Ovary (tissue), 9 donors: ENCODE measurements around the gene DLG5. TPM values are rescaled to one million over a fixed set of nuclear protein-coding genes. Genes with fewer than 3 reads are reported as not detected.

ENCODE experiments used
- DNase-seq, 5 donors: peaks; one replicate each; pipeline ENCODE4 v3.0.0-alpha.2; 2019 to 2020
- H3K27ac ChIP-seq, 2 donors: fragments of 200-600 bp; one replicate each; pipeline versions ENCODE4 v1.5.1 to v1.8.0; 2019 to 2022
- H3K27me3 ChIP-seq: fragments of 200-600 bp; one replicate; pipeline ENCODE4 v1.8.0; 2022
- H3K36me3 ChIP-seq: fragments of 200-600 bp; sonication (generic); one replicate; pipeline ENCODE4 v1.5.1; 2019
- H3K4me1 ChIP-seq: one replicate; pipeline ENCODE4 v1.8.1; 2013; ENCODE audit warnings: mild to moderate bottlenecking, moderate library complexity; ENCODE audit not compliant: insufficient read depth
- H3K4me3 ChIP-seq: fragments of 200-600 bp; sonication (generic); one replicate; pipeline ENCODE4 v1.5.1; 2017
- H3K9me3 ChIP-seq, 2 donors: fragments of 200-600 bp in 1 of 2; sonication (generic) in 1 of 2; one replicate each; pipeline versions ENCODE4 v1.5.1 to v1.8.1; 2013 to 2019; ENCODE audit warnings: mild to moderate bottlenecking in 1 of 2, moderate library complexity in 1 of 2
- EP300 ChIP-seq: sonication (generic); formaldehyde crosslinking; IDR thresholded peaks from one replicate; pipeline ENCODE4 v1.6.1; 2017; ENCODE audit warnings: antibody characterized with exemption
- POLR2A ChIP-seq: fragments of 450-650 bp; IDR thresholded peaks from one replicate; pipeline ENCODE4 v1.6.1; 2017; ENCODE audit warnings: antibody characterized with exemption, mild to moderate bottlenecking, moderate library complexity
- WGBS, 3 donors: extraction: QIAGEN DNeasy Blood & Tissue Kit in 1 of 3; methylation state at CpG; one replicate each; pipeline versions ENCODE4 v1.1.5 to v1.1.7; 2013 to 2017; 5-methylcytosine and 5-hydroxymethylcytosine counted together
- intact Hi-C, 4 donors: fragments of 100-400 bp; cut with DNase I; formaldehyde crosslinking; loops; one replicate each; pipeline versions ENCODE4 v1.11.0 to v1.15.1; 2022 to 2023
- polyA plus RNA-seq, 2 donors: library from polyadenylated mRNA; stranded (reverse); fragments of 200-250 nt in 1 of 2; fragments of 350-450 nt in 1 of 2; fragmentation: Illumina TruSeq in 1 of 2; extraction: RNeasy Lipid Tissue Mini Kit (QIAGEN cat#74804) in 1 of 2; gene quantifications; one replicate each; pipeline ENCODE4 v1.2.3, GENCODE V29; 2013 to 2014
- total RNA-seq, 7 donors: library from RNA; depleted of rRNA in 2 of 7; stranded (reverse); fragments of >200 nt in 2 of 7; fragmentation: NEBNext Ultra II Directional in 3 of 7; extraction: Animal tissue kit (Norgen Biotek cat#: 25700) in 3 of 7; gene quantifications; one replicate each; pipeline versions ENCODE4 v1.1.0 to v1.2.4, GENCODE V29; 2016 to 2023
- TF ChIP-seq, protein P1 (sequence below), 3 donors: fragments of 450-650 bp in 2 of 3; fragments of 200-600 bp in 1 of 3; IDR thresholded peaks; one replicate each; pipeline versions ENCODE4 v1.5.1 to v1.8.0; 2016 to 2022; ENCODE audit warnings: antibody characterized with exemption in 3 of 3, mild to moderate bottlenecking in 1 of 3
- donor health status: DM: no; HTN: no; CAD: no; lungs with moderate emphysema.
- donor health status: DM: no; HTN: no; CAD: no.
- donor health status: Bipolar disorder and iron deficiency.
- donor health status: DM: yes; HTN: yes; CAD: no.
- donor health status: DM: no; HTN: no; CAD: no.
- donor health status: DM: yes; HTN: yes; CAD: no.

DLG5 gene
- total and polyA plus RNA-seq, 9 donors: 29.1 to 71.9 (median 42.8) TPM

DNA sequence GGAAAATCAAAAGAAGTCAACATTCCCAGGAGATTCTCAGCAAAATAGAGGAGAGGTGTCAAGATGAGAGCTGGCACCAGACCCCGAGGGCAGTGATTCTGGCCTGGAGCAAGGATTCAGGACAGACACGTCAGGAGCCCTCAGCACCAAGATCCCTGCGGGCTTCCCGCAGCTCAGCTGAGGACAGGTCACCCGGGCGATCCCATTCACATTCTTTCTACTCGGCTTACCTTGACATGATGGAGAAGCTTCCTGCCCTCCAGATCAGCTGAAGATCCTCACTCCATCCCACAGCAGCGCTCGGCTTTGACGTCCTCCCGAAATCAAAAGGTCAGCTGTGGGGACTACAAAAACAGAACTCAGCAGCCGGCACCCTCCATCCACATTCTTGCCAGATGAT lies 139.1 kb downstream of the DLG5 start:
- WGBS, 3 donors: 93% methylated on average over 12 of the region's 12 CpGs
- H3K36me3 ChIP-seq: no peaks in the 10 kb centered on the region
- no peak overlapping the region for H3K27ac ChIP-seq
- DNase-seq: no peak
- TF ChIP-seq EP300: no peak
- TF ChIP-seq, protein P1, sequence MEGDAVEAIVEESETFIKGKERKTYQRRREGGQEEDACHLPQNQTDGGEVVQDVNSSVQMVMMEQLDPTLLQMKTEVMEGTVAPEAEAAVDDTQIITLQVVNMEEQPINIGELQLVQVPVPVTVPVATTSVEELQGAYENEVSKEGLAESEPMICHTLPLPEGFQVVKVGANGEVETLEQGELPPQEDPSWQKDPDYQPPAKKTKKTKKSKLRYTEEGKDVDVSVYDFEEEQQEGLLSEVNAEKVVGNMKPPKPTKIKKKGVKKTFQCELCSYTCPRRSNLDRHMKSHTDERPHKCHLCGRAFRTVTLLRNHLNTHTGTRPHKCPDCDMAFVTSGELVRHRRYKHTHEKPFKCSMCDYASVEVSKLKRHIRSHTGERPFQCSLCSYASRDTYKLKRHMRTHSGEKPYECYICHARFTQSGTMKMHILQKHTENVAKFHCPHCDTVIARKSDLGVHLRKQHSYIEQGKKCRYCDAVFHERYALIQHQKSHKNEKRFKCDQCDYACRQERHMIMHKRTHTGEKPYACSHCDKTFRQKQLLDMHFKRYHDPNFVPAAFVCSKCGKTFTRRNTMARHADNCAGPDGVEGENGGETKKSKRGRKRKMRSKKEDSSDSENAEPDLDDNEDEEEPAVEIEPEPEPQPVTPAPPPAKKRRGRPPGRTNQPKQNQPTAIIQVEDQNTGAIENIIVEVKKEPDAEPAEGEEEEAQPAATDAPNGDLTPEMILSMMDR (IDR thresholded peaks at IDR 0.05): no peak
- TF ChIP-seq POLR2A: no peak
- no peaks in the 10 kb centered on the region for H3K4me1 ChIP-seq
- no peaks in the 10 kb centered on the region for H3K9me3 ChIP-seq
- intact Hi-C loops: no loop called here
- H3K4me3 ChIP-seq: no peak overlapping the region
- peaks cover 2% of the 10 kb centered on the region for H3K27me3 ChIP-seq

DNA sequence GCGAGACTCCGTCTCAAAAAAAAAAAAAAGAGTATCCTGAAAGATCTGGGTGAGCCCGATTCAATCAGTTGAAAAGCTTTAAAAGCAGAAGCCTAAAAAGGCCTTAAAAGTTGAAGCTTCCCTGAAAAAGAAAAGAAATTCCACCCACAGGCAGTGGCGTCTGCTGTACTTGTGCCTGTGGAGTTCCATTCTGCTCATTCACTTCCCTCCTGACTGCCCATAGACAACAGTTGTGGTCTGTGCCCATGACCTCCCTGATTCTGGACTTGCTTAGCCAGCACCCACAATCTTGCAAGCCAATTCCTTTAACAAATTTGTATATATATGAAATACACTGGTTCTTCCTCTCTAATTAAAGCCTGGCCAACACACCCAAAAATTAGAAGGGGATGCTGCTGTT lies 141.7 kb downstream of the DLG5 start:
- Histone ChIP-seq H3K36me3 (no peaks in the 10 kb centered on the region), H3K4me3 (no peak overlapping the region), H3K9me3 (no peaks in the 10 kb centered on the region), H3K4me1 (no peaks in the 10 kb centered on the region), H3K27me3 (peaks cover 2% of the 10 kb centered on the region), H3K27ac (no peak overlapping the region)
- TF ChIP-seq POLR2A (no peak), EP300 (no peak)
- TF ChIP-seq, protein P1 (IDR thresholded peaks at IDR 0.05): no peak
- intact Hi-C loops: no loop called here
- 85 to 90% (median 89%) methylated on average over 4 of the region's 4 CpGs for WGBS, 3 donors
- no peak for DNase-seq

DNA sequence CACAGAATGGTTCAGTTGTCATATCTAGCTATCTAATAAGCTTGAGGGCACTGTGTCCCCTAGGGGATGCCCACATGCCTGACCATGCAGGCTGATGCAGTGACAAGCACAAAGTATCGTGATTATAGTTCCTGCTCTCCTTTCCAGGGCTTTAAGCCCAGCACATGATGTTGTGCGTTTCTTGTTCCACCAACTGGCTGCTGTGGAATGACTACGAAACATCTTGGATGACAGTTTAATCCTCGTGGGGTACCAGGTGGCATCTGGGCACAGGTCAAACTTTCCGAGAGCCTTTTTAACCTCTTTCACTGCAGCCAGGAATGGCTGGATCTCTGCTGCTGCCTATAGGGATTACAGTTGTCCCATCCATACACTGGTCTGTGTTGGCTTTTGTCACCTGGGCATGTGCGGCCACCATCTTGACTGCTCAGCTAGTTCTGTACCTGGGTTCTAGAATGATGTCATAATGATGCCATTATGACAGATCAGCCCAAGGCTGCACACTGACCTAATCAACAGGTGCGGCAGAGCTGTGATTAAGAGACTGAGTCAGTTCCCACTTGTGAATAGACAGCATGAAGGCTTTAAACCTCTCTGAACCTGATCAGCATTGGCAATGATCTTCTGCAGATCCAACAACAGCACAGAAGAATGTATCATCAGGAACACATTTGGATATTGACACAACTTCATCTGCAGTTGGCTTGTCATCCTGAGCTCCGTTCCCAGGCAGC lies 144.1 kb downstream of the DLG5 start:
- intact Hi-C loops: no loop called here
- Histone ChIP-seq H3K27me3 (peaks cover 2% of the 10 kb centered on the region), H3K27ac (no peak overlapping the region), H3K4me3 (no peak overlapping the region), H3K9me3 (no peaks in the 10 kb centered on the region), H3K36me3 (no peaks in the 10 kb centered on the region), H3K4me1 (no peaks in the 10 kb centered on the region)
- 92 to 97% (median 93%) methylated on average over 8 of the region's 8 CpGs for WGBS, 3 donors
- no peak for TF ChIP-seq EP300
- TF ChIP-seq POLR2A: no peak
- TF ChIP-seq, protein P1 (IDR thresholded peaks at IDR 0.05): no peak
- DNase-seq: no peak

DNA sequence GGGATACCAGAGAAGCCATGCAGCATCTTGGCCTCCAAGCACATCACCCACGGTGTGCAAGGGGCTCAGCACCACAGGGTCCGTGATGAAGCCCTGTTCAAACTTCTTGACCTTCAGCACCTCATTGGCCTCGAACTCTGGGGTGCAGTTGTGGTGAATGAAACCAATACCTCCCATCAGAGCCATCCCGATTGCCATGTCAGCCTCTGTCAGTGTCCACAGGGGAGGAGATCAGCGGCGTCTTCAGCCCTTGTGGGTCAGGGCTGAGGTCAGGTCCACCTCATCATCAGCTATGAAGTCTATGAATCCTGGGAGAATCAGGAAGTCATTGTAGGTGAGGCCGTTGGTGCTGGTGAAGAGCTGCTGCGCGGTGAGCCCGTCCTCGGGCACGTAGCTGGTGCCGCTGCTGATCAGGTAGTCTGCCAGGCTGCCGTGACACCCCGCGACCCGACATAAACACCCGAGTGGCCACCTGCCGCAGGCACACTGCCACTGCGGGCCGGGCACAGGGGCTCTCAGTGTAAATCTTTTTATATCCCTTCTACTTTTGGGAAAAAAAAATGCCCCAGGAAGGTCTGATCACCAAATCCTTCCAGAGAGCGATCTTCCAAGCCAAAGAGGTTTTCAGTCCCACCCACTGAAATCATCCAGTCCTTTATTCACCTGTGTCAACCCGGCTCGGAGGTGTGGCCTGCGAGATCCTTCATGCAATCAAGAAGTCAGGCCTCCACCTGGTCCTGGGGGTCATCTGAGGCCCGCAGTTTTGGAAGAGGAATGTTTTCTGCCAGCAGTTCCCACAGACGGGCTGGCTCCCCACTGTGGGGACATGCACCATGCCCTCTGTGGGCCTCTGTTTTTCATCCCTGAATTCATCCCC lies 144.9 kb downstream of the DLG5 start:
- intact Hi-C loops: no loop called here
- Histone ChIP-seq H3K36me3 (no peaks in the 10 kb centered on the region), H3K27ac (no peak overlapping the region), H3K4me1 (no peaks in the 10 kb centered on the region), H3K27me3 (peaks cover 2% of the 10 kb centered on the region), H3K9me3 (no peaks in the 10 kb centered on the region), H3K4me3 (no peak overlapping the region)
- TF ChIP-seq EP300 (no peak), POLR2A (no peak)
- TF ChIP-seq, protein P1 (IDR thresholded peaks at IDR 0.05): no peak
- no peak for DNase-seq
- WGBS, 3 donors: 92 to 97% (median 96%) methylated on average over 27 of the region's 27 CpGs
